ENCODE results near the gene UROC1. TPM values are rescaled to one million over a fixed set of nuclear protein-coding genes. Genes with fewer than 3 reads are reported as not detected.

UROC1 gene
- total RNA-seq, 4 donors from 2014 or later = not detected

- peaks cover 0 to 69% (median 0%) of the 10 kb centered on the region in 4 donors for H3K27me3 ChIP-seq
- DNase-seq = no peak
- H3K36me3 ChIP-seq = no peaks in the 10 kb centered on the region
- H3K9me3 ChIP-seq = peaks cover 0 to 5% (median 0%) of the 10 kb centered on the region in 3 donors
- H3K27ac ChIP-seq = no peak overlapping the region
- 73 to 92% methylated on average over 7 to 29 of the region's 57 CpGs for WGBS, 2 donors
- H3K4me3 ChIP-seq = no peak overlapping the region
- no peak for TF ChIP-seq POLR2A (IDR thresholded peaks at IDR 0.05)
- TF ChIP-seq, protein P1, sequence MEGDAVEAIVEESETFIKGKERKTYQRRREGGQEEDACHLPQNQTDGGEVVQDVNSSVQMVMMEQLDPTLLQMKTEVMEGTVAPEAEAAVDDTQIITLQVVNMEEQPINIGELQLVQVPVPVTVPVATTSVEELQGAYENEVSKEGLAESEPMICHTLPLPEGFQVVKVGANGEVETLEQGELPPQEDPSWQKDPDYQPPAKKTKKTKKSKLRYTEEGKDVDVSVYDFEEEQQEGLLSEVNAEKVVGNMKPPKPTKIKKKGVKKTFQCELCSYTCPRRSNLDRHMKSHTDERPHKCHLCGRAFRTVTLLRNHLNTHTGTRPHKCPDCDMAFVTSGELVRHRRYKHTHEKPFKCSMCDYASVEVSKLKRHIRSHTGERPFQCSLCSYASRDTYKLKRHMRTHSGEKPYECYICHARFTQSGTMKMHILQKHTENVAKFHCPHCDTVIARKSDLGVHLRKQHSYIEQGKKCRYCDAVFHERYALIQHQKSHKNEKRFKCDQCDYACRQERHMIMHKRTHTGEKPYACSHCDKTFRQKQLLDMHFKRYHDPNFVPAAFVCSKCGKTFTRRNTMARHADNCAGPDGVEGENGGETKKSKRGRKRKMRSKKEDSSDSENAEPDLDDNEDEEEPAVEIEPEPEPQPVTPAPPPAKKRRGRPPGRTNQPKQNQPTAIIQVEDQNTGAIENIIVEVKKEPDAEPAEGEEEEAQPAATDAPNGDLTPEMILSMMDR (IDR thresholded peaks at IDR 0.05) = no peak
- H3K4me1 ChIP-seq = peaks cover 4 to 8% (median 5%) of the 10 kb centered on the region in 3 donors
- intact Hi-C loops (cut with DNase I) = no loop called here
These were observed 25.0 kb upstream of the UROC1 start for GRCh38 chr3:126542340-126543241.

GRCh38 chr3:126541628-126542339 is 24.2 kb upstream of the UROC1 start:
- peaks cover 0 to 5% (median 0%) of the 10 kb centered on the region in 3 donors for H3K9me3 ChIP-seq
- TF ChIP-seq POLR2A (IDR thresholded peaks at IDR 0.05) = no peak
- TF ChIP-seq, protein P1 (IDR thresholded peaks at IDR 0.05) = no peak
- 57 to 71% methylated on average over 11 of the region's 101 CpGs for whole genome bisulfite sequencing, 2 donors
- H3K4me3 ChIP-seq = no peak overlapping the region
- intact Hi-C loops (cut with DNase I) = no loop called here
- H3K4me1 ChIP-seq = peaks cover 4 to 8% (median 5%) of the 10 kb centered on the region in 3 donors
- DNase-seq = no peak
- H3K36me3 ChIP-seq = no peaks in the 10 kb centered on the region
- H3K27me3 ChIP-seq = peaks cover 0 to 69% (median 0%) of the 10 kb centered on the region in 4 donors
- no peak overlapping the region for H3K27ac ChIP-seq

- no peak overlapping the region for H3K27ac ChIP-seq
These were observed 23.5 kb upstream of the UROC1 start for GRCh38 chr3:126540951-126541627.

DNA sequence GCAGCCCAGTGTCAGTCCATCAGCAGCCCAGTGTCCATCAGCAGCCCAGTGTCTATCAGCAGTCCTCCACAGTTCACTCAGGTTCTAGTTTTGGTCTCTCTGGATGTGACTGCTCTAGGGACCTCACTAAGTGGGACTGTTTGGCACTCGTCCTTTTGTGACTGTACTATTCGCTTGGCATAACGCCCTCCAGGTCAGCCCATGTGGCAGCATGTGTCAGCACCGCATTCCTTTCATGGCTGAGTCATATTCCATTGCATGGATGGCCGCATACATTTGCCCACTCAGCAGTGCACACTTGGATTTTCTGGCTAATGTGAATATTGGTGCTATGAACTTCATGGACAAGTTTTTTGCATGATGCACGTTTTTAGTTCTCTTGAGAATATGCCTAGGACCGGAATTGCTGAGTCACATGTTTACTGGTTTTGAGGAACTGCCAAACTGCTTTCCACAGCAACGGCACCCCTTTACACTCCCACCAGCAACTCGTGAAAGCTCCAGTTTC is 22.8 kb upstream of the UROC1 start:
- DNase-seq = no peak
- no peak overlapping the region for H3K4me3 ChIP-seq
- no peak overlapping the region for H3K27ac ChIP-seq
- peaks cover 0 to 5% (median 0%) of the 10 kb centered on the region in 3 donors for H3K9me3 ChIP-seq
- no peaks in the 10 kb centered on the region for H3K36me3 ChIP-seq
- TF ChIP-seq POLR2A (IDR thresholded peaks at IDR 0.05) = no peak
- TF ChIP-seq, protein P1 (IDR thresholded peaks at IDR 0.05) = no peak
- intact Hi-C loops (cut with DNase I) = no loop called here
- 1 to 22% methylated on average over 9 of the region's 9 CpGs for WGBS, 2 donors
- peaks cover 4 to 8% (median 5%) of the 10 kb centered on the region in 3 donors for H3K4me1 ChIP-seq
- H3K27me3 ChIP-seq = peaks cover 0 to 71% (median 0%) of the 10 kb centered on the region in 4 donors

More at GRCh38 chr3:126540951-126541627, 23.5 kb upstream of the UROC1 start:
- no peak for DNase-seq
- Histone ChIP-seq H3K4me1 (peaks cover 4 to 8% (median 5%) of the 10 kb centered on the region in 3 donors), H3K9me3 (peaks cover 0 to 5% (median 0%) of the 10 kb centered on the region in 3 donors), H3K36me3 (no peaks in the 10 kb centered on the region), H3K4me3 (no peak overlapping the region), H3K27me3 (peaks cover 0 to 69% (median 0%) of the 10 kb centered on the region in 4 donors)
- intact Hi-C loops (cut with DNase I) = no loop called here
- 64 to 71% methylated on average over 17 to 23 of the region's 24 CpGs for WGBS, 2 donors
- TF ChIP-seq, protein P1 (IDR thresholded peaks at IDR 0.05) = no peak
- TF ChIP-seq POLR2A (IDR thresholded peaks at IDR 0.05) = no peak
